ENCODE measurements around the gene B3GNT5. TPM values are rescaled to one million over a fixed set of nuclear protein-coding genes. Genes with fewer than 3 reads are reported as not detected.

Gene B3GNT5
- total RNA-seq, 1 experiment from 2014 or later = 7.7 TPM

DNA sequence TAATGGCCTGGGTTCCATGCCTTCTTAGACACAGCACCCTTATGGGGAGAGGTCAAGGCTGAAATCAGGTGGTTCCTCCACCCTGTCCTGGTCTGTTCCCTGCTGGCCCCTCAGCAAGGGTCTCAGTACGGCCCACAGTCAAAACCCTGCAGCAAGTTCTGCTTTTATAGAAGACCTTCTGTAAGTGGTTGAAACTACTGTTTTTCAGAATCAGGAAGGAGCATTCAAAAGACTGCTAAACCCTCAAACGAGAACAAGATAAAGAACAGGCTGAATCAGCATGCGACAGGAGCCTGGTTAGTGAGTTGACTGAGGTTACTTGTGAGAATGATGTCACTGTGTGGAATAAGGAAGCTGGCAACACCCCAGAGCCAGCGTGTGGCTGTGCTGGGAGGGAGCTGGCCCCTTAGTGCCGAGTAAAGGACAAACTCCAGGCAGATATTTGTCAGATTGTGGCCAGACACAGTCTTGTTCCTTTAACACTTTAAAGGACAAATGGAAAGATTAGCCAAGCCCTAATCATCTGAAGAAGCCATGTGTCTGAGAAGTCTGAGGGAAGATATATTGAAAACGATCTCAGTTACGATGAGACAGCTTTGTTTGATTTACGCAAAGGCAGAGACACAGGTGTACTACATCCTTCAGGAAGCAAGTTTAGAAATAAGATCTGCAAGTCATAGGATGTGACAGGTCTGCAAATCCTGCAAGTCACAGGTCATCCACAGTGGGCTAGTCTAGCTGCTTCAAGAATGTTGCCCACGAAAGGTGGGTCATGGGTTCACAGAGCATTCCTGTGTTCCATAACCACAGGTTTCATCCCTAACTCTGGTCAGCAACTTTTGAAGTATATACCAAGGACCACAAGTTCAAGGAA is 54.0 kb downstream of the B3GNT5 start (continued):
- TF ChIP-seq ZNF121 (CRISPR knock-in tag; IDR thresholded peaks at IDR 0.05) (no peak), ZNF232 (CRISPR knock-in tag; IDR thresholded peaks at IDR 0.05) (no peak), ZNF263 (CRISPR knock-in tag; IDR thresholded peaks at IDR 0.05; ENCODE audit: low read depth) (no peak), ZNF396 (CRISPR knock-in tag; IDR thresholded peaks at IDR 0.05; ENCODE audit: borderline replicate concordance) (no peak)
- TF ChIP-seq, protein P1, sequence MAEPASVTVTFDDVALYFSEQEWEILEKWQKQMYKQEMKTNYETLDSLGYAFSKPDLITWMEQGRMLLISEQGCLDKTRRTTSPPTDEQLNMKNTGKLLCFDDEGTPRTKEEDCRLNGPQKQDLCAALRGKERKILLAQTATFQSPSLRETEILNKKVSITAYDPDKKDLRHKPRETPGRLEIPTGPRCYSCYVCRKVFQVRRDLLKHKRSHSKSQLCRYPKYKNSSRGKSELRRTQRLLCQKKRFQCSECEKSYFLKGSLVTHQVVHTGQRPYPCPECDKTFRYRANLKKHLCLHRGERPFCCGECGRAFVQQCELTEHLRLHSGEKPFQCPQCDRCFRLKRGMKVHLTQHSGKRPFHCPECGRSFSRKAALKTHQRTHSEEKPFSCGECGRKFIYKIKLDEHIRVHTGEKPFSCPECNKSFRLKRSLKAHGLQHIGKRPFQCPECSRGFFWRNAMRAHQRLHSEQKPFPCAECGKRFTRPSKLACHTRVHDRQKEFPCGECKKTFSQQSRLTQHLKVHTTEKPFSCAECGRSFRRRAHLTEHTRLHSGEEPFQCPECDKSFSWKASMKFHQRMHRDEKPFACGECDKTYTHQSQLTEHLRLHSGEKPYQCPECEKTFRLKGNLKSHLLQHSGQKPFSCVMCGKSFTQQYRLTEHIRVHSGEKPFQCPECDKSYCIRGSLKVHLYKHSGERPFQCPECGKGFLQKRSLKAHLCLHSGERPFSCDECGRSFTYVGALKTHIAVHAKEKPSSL (CRISPR knock-in tag; conservative IDR thresholded peaks at IDR 0.05) = no peak
- TF ChIP-seq, protein P2, sequence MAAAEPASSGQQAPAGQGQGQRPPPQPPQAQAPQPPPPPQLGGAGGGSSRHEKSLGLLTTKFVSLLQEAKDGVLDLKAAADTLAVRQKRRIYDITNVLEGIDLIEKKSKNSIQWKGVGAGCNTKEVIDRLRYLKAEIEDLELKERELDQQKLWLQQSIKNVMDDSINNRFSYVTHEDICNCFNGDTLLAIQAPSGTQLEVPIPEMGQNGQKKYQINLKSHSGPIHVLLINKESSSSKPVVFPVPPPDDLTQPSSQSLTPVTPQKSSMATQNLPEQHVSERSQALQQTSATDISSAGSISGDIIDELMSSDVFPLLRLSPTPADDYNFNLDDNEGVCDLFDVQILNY (CRISPR knock-in tag; IDR thresholded peaks at IDR 0.05) = no peak
- TF ChIP-seq, protein P3, sequence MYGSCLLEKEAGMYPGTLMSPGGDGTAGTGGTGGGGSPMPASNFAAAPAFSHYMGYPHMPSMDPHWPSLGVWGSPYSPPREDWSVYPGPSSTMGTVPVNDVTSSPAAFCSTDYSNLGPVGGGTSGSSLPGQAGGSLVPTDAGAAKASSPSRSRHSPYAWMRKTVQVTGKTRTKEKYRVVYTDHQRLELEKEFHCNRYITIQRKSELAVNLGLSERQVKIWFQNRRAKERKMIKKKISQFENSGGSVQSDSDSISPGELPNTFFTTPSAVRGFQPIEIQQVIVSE (CRISPR knock-in tag; IDR thresholded peaks at IDR 0.05; ENCODE audit: borderline replicate concordance) = no peak

DNA sequence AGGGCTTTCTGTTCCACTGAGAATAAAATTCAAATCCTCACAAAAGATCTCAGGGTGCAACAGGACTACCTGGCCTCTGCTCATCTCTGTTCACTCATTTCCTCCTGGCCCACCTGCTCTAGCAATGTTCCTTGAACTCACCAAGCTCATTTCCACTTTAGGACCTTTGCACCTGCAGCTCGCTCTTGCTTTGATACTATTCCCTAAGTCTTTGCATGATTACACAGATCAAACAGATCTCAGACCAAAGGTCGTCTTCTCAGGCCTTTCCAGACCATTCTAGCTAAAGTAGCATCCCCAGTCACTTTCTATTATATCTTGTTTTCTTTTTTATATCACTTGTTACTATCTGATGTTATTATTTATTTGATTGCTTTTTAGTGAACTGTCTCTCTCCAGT is 54.7 kb downstream of the B3GNT5 start:
- no peaks in the 10 kb centered on the region for H3K27me3 Mint-ChIP-seq (ENCODE audit: low read depth)
- CTCF ChIA-PET = no interaction called here
- H3K4me3 Mint-ChIP-seq = no peak overlapping the region
- DNase-seq (ENCODE audit: low spot score) = no peak
- H3K27ac Mint-ChIP-seq = no peak overlapping the region
- POLR2A ChIA-PET = interaction anchor here (1.0 kb wide), 1 partner anchor 9 kb away, joined by 3 read pairs; no protein-coding TSS in a partner anchor
- peaks cover 12% of the 10 kb centered on the region; the same call in 1 of the 2 replicates for H3K36me3 Mint-ChIP-seq
- no peaks in the 10 kb centered on the region for H3K9me3 Mint-ChIP-seq
- H3K4me1 Mint-ChIP-seq = no peaks in the 10 kb centered on the region
- no peak for ATAC-seq
- no peak for TF ChIP-seq ETV6 (CRISPR knock-in tag; IDR thresholded peaks at IDR 0.05)
- TF ChIP-seq, protein P4, sequence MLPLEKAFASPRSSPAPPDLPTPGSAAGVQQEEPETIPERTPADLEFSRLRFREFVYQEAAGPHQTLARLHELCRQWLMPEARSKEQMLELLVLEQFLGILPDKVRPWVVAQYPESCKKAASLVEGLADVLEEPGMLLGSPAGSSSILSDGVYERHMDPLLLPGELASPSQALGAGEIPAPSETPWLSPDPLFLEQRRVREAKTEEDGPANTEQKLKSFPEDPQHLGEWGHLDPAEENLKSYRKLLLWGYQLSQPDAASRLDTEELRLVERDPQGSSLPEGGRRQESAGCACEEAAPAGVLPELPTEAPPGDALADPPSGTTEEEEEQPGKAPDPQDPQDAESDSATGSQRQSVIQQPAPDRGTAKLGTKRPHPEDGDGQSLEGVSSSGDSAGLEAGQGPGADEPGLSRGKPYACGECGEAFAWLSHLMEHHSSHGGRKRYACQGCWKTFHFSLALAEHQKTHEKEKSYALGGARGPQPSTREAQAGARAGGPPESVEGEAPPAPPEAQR (CRISPR knock-in tag; IDR thresholded peaks at IDR 0.05) = no peak
- TF ChIP-seq, protein P5, sequence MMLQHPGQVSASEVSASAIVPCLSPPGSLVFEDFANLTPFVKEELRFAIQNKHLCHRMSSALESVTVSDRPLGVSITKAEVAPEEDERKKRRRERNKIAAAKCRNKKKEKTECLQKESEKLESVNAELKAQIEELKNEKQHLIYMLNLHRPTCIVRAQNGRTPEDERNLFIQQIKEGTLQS (CRISPR knock-in tag; conservative IDR thresholded peaks at IDR 0.05) = no peak

DNA sequence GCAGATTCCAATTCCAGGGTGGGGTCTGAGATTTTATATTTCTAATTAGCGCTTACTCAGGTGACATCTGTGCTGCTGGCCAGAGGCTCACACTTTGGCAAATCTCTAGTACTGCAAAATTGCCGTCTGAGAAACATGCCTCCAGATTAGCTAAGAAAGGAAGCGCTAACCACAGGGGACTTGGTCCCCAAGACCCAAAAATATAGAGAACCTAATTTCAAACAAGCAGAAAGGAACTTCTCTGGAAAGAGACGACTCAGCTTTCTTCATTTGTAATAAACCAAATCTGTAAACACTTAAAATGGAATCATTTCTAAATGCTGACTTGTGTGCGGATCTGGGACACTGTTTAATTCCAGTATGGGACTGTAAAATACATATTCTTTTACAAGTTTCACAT is 55.7 kb downstream of the B3GNT5 start:
- ATAC-seq = no peak
- Mint-ChIP-seq H3K9me3 (no peaks in the 10 kb centered on the region), H3K4me3 (no peak overlapping the region), H3K36me3 (peaks cover 12% of the 10 kb centered on the region; the same call in 1 of the 2 replicates), H3K4me1 (no peaks in the 10 kb centered on the region), H3K27me3 (ENCODE audit: low read depth) (no peaks in the 10 kb centered on the region), H3K27ac (no peak overlapping the region)
- ChIA-PET CTCF (no interaction called here), POLR2A (interaction anchor here (1.0 kb wide), 1 partner anchor 10 kb away, joined by 3 read pairs; no protein-coding TSS in a partner anchor)
- no peak for DNase-seq (ENCODE audit: low spot score)
- TF ChIP-seq, protein P6, sequence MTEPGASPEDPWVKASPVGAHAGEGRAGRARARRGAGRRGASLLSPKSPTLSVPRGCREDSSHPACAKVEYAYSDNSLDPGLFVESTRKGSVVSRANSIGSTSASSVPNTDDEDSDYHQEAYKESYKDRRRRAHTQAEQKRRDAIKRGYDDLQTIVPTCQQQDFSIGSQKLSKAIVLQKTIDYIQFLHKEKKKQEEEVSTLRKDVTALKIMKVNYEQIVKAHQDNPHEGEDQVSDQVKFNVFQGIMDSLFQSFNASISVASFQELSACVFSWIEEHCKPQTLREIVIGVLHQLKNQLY (CRISPR knock-in tag; IDR thresholded peaks at IDR 0.05) = no peak
- TF ChIP-seq SOX15 (CRISPR knock-in tag; IDR thresholded peaks at IDR 0.05) (no peak), TEAD1 (CRISPR knock-in tag; IDR thresholded peaks at IDR 0.05) (no peak), TCF7 (CRISPR knock-in tag; IDR thresholded peaks at IDR 0.05; ENCODE audit: low read depth) (no peak), ZNF232 (CRISPR knock-in tag; IDR thresholded peaks at IDR 0.05) (no peak), GTF2I (CRISPR knock-in tag; conservative IDR thresholded peaks at IDR 0.05) (no peak), SP1 (CRISPR knock-in tag; conservative IDR thresholded peaks at IDR 0.05) (no peak), FOXJ3 (CRISPR knock-in tag; IDR thresholded peaks at IDR 0.05; ENCODE audit: borderline replicate concordance) (no peak), ZNF423 (CRISPR knock-in tag; IDR thresholded peaks at IDR 0.05) (no peak), CREB1 (CRISPR knock-in tag; IDR thresholded peaks at IDR 0.05) (no peak)
- TF ChIP-seq, protein P4 (CRISPR knock-in tag; IDR thresholded peaks at IDR 0.05) = no peak
- TF ChIP-seq, protein P2 (CRISPR knock-in tag; IDR thresholded peaks at IDR 0.05) = no peak
